HepG2 (cell line): ENCODE data around the gene SRSF1. TPM values are rescaled to one million over a fixed set of nuclear protein-coding genes. Genes with fewer than 3 reads are reported as not detected.

ENCODE experiments used
- GLI4 ChIP-seq: sonication (generic); formaldehyde crosslinking; IDR thresholded peaks from 2 replicates; pipeline ENCODE4 v1.5.1; 2020; ENCODE audit warnings: missing genetic modification reagents, mild to moderate bottlenecking, moderate library complexity, borderline replicate concordance
- HOXA5 ChIP-seq: sonication (generic); formaldehyde crosslinking; IDR thresholded peaks from 2 replicates; pipeline ENCODE4 v1.4.0; 2020; ENCODE audit warnings: missing genetic modification reagents
- KDM4B ChIP-seq: sonication (generic); formaldehyde crosslinking; IDR thresholded peaks from 2 replicates; pipeline ENCODE4 v1.4.0; 2020; ENCODE audit warnings: missing genetic modification reagents
- MXI1 ChIP-seq: IDR thresholded peaks from 3 replicates; pipeline ENCODE4 v1.6.1; 2012; ENCODE audit warnings: low read depth, low read length, inconsistent platforms, borderline replicate concordance
- MYC ChIP-seq: sonication (generic); formaldehyde crosslinking; IDR thresholded peaks from 2 replicates; pipeline ENCODE4 v1.9.0; 2021; ENCODE audit warnings: missing genetic modification reagents, borderline replicate concordance
- NFIB ChIP-seq: sonication (generic); formaldehyde crosslinking; IDR thresholded peaks from 2 replicates; pipeline ENCODE4 v1.9.0; 2021; ENCODE audit warnings: missing genetic modification reagents, mild to moderate bottlenecking, borderline replicate concordance
- RXRB ChIP-seq: IDR thresholded peaks from 2 replicates; pipeline ENCODE4 v1.6.1; 2016; ENCODE audit warnings: borderline replicate concordance, missing genetic modification reagents, missing compliant biosample characterization
- ZBTB42 ChIP-seq: sonication (generic); formaldehyde crosslinking; IDR thresholded peaks from 2 replicates; pipeline ENCODE4 v1.5.0; 2020; ENCODE audit warnings: mild to moderate bottlenecking, missing genetic modification reagents
- ZNF431 ChIP-seq: sonication (generic); formaldehyde crosslinking; IDR thresholded peaks from 2 replicates; pipeline ENCODE4 v1.9.0; 2022; ENCODE audit warnings: missing genetic modification reagents, low read depth, mild to moderate bottlenecking, borderline replicate concordance
- ZNF546 ChIP-seq: sonication (generic); formaldehyde crosslinking; conservative IDR thresholded peaks from 2 replicates; pipeline ENCODE4 v1.8.1; 2023; ENCODE audit warnings: mild to moderate bottlenecking, missing genetic modification reagents
- ZNF703 ChIP-seq: sonication (generic); formaldehyde crosslinking; IDR thresholded peaks from 2 replicates; pipeline ENCODE4 v1.5.1; 2020; ENCODE audit warnings: missing genetic modification reagents, mild to moderate bottlenecking, moderate library complexity, borderline replicate concordance
- ZNF747 ChIP-seq: sonication (generic); formaldehyde crosslinking; IDR thresholded peaks from 2 replicates; pipeline ENCODE4 v1.8.1; 2023; ENCODE audit warnings: missing genetic modification reagents, mild to moderate bottlenecking, borderline replicate concordance
- ZNF749 ChIP-seq: sonication (generic); formaldehyde crosslinking; IDR thresholded peaks from 2 replicates; pipeline ENCODE4 v1.8.0; 2022; ENCODE audit warnings: mild to moderate bottlenecking, missing genetic modification reagents, moderate library complexity, borderline replicate concordance
- polyA plus RNA-seq, 8 experiments: library from polyadenylated mRNA; depleted of rRNA in 3 of 8; stranded (reverse) in 7 of 8; unstranded in 1 of 8; fragments of >200 nt; fragmentation: Illumina TruSeq in 4 of 8; extraction: Trizol in 4 of 8; gene quantifications; 2 replicates each; pipeline versions ENCODE4 v1.2.1 to v1.2.3, GENCODE V29; 2011 to 2016; ENCODE audit warnings: low read depth in 4 of 8, missing spikeins in 1 of 8, mixed read lengths in 1 of 8; ENCODE audit not compliant: insufficient read depth in 1 of 8
- total RNA-seq, 5 experiments: library from RNA; depleted of rRNA; stranded (reverse); fragments of >200 nt; fragmentation: Illumina TruSeq; extraction: Trizol; gene quantifications; 2 replicates each; pipeline ENCODE4 v1.2.3, GENCODE V29; 2016; ENCODE audit warnings: low read depth in 1 of 5
- TF ChIP-seq, protein P1 (sequence below): sonication (generic); formaldehyde crosslinking; IDR thresholded peaks from 2 replicates; pipeline ENCODE4 v1.5.0; 2020; ENCODE audit warnings: missing genetic modification reagents, mild to moderate bottlenecking, borderline replicate concordance
- TF ChIP-seq, protein P2 (sequence below): sonication (generic); formaldehyde crosslinking; IDR thresholded peaks from 2 replicates; pipeline ENCODE4 v1.5.0; 2020; ENCODE audit warnings: mild to moderate bottlenecking, missing genetic modification reagents, borderline replicate concordance
- TF ChIP-seq, protein P3 (sequence below): sonication (generic); formaldehyde crosslinking; IDR thresholded peaks from 2 replicates; pipeline ENCODE4 v1.4.0; 2020; ENCODE audit warnings: missing genetic modification reagents, borderline replicate concordance
- TF ChIP-seq, protein P4 (sequence below): sonication (generic); formaldehyde crosslinking; IDR thresholded peaks from 2 replicates; pipeline ENCODE4 v1.5.0; 2020; ENCODE audit warnings: mild to moderate bottlenecking, low read depth, missing genetic modification reagents, borderline replicate concordance
- TF ChIP-seq, protein P5 (sequence below): sonication (generic); formaldehyde crosslinking; conservative IDR thresholded peaks from 2 replicates; pipeline ENCODE4 v1.8.1; 2023; ENCODE audit warnings: missing genetic modification reagents
- TF ChIP-seq, protein P6 (sequence below): sonication (generic); formaldehyde crosslinking; IDR thresholded peaks from 2 replicates; pipeline ENCODE4 v1.5.1; 2020; ENCODE audit warnings: mild to moderate bottlenecking, moderate library complexity, missing genetic modification reagents

SRSF1 gene
- total and polyA plus RNA-seq, 2 of the 13 experiments (the other 11 are each of a cell fraction or from before 2014, with no cell fraction given): 142 to 445 TPM

DNA sequence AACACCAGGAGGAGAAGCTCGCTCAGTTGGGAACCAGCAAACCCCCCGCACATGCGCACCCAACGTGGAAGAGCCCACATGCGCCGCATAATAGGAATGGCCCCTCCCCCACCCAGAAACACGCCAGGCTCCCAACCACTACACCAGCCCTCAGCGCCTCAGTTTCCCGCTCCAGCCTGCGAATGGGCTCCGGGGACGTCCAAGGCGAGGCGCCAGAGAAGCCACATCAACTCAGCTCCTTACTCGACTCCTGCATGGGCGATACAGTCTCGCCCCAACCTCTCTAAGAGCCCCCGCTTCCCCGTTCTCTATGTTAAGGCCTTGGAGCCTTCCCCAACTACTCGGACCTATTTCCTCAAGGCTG lies 504 bp downstream of the SRSF1 start (continued):
- TF ChIP-seq MYC (CRISPR knock-in tag) (peak; percentile 87), KDM4B (CRISPR knock-in tag) (no peak), ZNF431 (0 out of 2 replicates have a peak, but pooled peaks have one; percentile 36), ZNF703 (CRISPR knock-in tag) (peak; percentile 79; the same call in 1 of the 2 replicates), RXRB (CRISPR knock-in tag) (no peak), ZNF546 (CRISPR knock-in tag) (0 out of 2 replicates have a peak, but pooled peaks have one; percentile 42), GLI4 (peak; percentile 67; the same call in 1 of the 2 replicates), ZNF747 (CRISPR knock-in tag) (0 out of 2 replicates have a peak, but pooled peaks have one; percentile 8), NFIB (CRISPR knock-in tag) (0 out of 2 replicates have a peak, but pooled peaks have one; percentile 14), ZNF749 (CRISPR knock-in tag) (no peak), MXI1 (peak; percentile 82; the same call in 1 of the 3 replicates), ZBTB42 (CRISPR knock-in tag) (0 out of 2 replicates have a peak, but pooled peaks have one; percentile 65), HOXA5 (0 out of 2 replicates have a peak, but pooled peaks have one; percentile 1)
- TF ChIP-seq, protein P1, sequence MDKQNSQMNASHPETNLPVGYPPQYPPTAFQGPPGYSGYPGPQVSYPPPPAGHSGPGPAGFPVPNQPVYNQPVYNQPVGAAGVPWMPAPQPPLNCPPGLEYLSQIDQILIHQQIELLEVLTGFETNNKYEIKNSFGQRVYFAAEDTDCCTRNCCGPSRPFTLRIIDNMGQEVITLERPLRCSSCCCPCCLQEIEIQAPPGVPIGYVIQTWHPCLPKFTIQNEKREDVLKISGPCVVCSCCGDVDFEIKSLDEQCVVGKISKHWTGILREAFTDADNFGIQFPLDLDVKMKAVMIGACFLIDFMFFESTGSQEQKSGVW (CRISPR knock-in tag): 0 out of 2 replicates have a peak, but pooled peaks have one; percentile 85
- TF ChIP-seq, protein P2, sequence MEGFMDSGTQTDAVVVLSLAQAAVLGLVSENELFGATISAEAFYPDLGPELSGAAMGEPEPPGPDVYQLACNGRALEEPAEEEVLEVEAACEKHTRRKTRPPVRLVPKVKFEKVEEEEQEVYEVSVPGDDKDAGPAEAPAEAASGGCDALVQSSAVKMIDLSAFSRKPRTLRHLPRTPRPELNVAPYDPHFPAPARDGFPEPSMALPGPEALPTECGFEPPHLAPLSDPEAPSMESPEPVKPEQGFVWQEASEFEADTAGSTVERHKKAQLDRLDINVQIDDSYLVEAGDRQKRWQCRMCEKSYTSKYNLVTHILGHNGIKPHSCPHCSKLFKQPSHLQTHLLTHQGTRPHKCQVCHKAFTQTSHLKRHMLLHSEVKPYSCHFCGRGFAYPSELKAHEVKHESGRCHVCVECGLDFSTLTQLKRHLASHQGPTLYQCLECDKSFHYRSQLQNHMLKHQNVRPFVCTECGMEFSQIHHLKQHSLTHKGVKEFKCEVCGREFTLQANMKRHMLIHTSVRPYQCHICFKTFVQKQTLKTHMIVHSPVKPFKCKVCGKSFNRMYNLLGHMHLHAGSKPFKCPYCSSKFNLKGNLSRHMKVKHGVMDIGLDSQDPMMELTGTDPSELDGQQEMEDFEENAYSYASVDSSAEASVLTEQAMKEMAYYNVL (CRISPR knock-in tag): peak; percentile 80
- TF ChIP-seq, protein P3, sequence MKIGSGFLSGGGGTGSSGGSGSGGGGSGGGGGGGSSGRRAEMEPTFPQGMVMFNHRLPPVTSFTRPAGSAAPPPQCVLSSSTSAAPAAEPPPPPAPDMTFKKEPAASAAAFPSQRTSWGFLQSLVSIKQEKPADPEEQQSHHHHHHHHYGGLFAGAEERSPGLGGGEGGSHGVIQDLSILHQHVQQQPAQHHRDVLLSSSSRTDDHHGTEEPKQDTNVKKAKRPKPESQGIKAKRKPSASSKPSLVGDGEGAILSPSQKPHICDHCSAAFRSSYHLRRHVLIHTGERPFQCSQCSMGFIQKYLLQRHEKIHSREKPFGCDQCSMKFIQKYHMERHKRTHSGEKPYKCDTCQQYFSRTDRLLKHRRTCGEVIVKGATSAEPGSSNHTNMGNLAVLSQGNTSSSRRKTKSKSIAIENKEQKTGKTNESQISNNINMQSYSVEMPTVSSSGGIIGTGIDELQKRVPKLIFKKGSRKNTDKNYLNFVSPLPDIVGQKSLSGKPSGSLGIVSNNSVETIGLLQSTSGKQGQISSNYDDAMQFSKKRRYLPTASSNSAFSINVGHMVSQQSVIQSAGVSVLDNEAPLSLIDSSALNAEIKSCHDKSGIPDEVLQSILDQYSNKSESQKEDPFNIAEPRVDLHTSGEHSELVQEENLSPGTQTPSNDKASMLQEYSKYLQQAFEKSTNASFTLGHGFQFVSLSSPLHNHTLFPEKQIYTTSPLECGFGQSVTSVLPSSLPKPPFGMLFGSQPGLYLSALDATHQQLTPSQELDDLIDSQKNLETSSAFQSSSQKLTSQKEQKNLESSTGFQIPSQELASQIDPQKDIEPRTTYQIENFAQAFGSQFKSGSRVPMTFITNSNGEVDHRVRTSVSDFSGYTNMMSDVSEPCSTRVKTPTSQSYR (CRISPR knock-in tag): peak; percentile 97
- TF ChIP-seq, protein P4, sequence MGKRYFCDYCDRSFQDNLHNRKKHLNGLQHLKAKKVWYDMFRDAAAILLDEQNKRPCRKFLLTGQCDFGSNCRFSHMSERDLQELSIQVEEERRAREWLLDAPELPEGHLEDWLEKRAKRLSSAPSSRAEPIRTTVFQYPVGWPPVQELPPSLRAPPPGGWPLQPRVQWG: no peak
- TF ChIP-seq, protein P5, sequence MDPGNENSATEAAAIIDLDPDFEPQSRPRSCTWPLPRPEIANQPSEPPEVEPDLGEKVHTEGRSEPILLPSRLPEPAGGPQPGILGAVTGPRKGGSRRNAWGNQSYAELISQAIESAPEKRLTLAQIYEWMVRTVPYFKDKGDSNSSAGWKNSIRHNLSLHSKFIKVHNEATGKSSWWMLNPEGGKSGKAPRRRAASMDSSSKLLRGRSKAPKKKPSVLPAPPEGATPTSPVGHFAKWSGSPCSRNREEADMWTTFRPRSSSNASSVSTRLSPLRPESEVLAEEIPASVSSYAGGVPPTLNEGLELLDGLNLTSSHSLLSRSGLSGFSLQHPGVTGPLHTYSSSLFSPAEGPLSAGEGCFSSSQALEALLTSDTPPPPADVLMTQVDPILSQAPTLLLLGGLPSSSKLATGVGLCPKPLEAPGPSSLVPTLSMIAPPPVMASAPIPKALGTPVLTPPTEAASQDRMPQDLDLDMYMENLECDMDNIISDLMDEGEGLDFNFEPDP: peak; percentile 77; the same call in 1 of the 2 replicates
- TF ChIP-seq, protein P6, sequence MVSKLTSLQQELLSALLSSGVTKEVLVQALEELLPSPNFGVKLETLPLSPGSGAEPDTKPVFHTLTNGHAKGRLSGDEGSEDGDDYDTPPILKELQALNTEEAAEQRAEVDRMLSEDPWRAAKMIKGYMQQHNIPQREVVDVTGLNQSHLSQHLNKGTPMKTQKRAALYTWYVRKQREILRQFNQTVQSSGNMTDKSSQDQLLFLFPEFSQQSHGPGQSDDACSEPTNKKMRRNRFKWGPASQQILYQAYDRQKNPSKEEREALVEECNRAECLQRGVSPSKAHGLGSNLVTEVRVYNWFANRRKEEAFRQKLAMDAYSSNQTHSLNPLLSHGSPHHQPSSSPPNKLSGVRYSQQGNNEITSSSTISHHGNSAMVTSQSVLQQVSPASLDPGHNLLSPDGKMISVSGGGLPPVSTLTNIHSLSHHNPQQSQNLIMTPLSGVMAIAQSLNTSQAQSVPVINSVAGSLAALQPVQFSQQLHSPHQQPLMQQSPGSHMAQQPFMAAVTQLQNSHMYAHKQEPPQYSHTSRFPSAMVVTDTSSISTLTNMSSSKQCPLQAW (CRISPR knock-in tag): peak; percentile 23; the same call in 1 of the 2 replicates
